UCSD-AML1 (cell line): Measurements from ENCODE around the gene CCDC138.

Experiments
- DNase-seq: peaks from one replicate; lab custom pipeline; 2025; ENCODE audit not compliant: unreplicated experiment; lab: John Stamatoyannopoulos, UW

The CCDC138 gene

GRCh38 chr2:108917526-108917925 lies 131.0 kb downstream of the CCDC138 start:
- no peak for DNase-seq

DNA sequence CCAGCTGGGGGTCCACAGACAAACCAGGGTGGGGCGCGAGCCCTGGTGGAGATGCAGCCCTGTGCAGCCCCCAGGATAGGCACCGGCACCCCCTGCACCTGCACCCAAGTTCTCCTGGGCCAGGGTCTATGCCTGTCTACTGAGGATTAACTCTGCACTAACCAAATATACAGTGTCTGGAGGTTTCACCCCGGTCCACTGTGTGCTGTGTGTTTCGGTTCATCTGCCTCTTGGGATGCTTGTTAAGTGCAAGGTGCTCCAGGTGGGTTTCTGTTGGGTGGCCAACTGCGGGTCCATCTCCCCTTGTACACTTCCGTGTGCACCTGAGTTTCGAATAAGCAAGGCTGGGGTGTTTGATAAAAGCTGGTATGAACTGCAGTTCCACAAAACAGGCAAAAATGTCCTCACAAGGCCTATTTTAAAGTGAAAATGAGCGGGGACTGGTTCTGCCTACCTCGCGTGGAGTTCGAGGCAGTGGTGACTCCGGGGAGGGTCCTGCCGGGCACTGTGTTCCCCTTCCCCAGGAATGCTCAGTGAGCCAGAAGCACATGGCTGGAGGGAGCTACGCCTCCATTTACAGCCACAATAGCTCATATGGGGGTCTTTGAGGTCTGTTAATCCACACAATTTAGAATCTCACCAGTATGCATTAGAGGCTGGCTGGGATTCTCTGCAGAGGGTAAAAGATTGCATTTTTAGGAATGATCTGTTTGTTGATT lies 131.7 kb downstream of the CCDC138 start:
- no peak for DNase-seq

DNA sequence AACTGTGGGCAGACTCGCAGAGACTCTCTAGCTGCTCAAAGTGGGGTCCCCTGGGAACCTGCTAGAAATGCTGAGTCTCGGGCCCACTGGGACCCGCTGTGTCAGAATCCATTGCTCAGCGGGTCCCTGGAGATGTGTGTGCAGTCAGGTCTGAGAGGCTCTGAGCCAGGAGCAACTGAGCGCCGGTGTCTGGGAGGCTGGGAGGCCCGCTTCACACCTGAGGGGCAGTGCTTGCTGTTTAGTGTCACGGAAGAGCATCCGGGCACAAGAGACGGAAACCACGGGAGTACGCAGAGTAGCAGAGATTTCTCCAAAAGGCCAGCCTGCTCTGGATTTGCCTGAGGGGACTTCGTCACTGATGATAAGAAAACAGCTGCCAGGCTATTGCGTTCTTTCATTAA lies 132.4 kb downstream of the CCDC138 start:
- DNase-seq, result no peak

- no peak for DNase-seq
These were observed 133.2 kb downstream of the CCDC138 start for GRCh38 chr2:108919571-108920373.

GRCh38 chr2:108920686-108921085 lies 134.1 kb downstream of the CCDC138 start:
- DNase-seq, result no peak

- no peak for DNase-seq
These were observed 134.8 kb downstream of the CCDC138 start for GRCh38 chr2:108921096-108922030.

DNA sequence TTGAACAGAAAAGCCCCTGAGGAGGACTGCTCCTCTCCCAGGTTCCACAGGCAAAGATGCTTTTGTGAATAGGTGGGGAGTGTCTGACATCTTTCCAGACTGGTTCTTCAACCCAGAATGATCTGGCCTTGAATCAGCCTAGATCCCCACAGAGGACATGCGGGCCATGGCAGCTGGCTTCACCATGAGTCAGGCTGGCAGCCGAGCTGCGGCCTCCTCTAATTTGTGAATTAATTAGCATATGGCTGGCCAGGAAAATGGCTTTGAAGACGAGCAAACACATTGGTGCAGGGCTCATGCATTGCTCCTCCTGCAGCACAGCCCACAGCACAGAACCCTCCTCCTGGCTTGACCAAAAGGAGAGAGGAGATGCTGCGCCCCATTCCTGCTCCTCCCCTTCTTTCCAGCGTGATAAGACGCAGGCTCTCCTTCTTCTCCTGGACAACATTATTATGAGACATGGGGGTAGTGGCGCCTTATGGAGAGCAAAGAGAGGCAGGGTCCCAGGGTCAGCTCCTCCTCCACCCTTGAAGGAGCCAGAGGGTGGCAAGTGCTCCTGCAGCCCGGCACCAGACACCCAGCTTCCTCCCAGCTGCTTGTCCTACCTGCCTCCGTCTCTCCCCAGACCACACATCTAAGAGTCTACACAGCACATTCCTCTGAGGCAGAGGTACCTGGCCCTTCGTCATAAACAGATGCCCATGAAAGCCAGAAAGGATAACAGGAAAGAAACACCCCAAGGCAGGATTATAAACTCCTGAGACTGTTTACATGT lies 135.8 kb downstream of the CCDC138 start:
- DNase-seq, result no peak

GRCh38 chr2:108923019-108923700 lies 136.6 kb downstream of the CCDC138 start:
- no peak for DNase-seq

GRCh38 chr2:108923736-108924579 lies 137.4 kb downstream of the CCDC138 start:
- DNase-seq, result no peak

DNA sequence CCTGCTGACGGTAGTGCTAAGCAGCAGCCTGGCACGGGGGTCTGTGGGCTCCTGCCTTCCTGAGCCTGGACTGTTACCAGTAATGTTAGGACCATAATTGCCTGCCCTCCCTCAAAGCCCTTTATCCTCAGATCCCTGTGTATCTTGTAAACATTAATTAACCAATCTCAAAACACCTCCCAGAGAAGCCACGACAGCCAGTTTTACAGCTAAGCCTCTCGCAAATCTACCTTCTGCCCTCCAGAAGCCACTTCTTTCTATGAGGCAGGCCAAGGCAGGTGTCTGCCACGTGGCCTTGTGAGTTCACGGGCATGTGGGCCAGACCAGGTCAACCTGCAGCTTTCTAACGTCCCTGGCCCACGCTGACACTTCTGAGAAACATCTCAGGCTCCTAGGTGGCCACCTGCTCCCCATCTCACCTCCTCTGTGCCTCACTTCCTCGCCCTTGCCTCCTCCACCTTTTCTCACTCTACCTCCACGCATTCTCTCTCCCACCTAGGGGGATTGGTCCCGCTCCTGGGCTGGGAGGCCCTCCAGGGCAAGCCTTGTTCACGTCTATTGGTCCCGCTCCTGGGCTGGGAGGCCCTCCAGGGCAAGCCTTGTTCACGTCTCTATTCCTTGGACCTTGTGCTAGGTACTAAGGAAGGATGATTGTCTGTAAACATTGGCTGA lies 138.1 kb downstream of the CCDC138 start:
- no peak for DNase-seq

- no peak for DNase-seq
These were observed 138.7 kb downstream of the CCDC138 start for GRCh38 chr2:108925286-108925685.

GRCh38 chr2:108925735-108926134 lies 139.2 kb downstream of the CCDC138 start:
- DNase-seq, result no peak
